SU-DHL-6 (cell line): ENCODE measurements around the gene PDGFA.

ENCODE experiments used
- H2AFZ ChIP-seq: fragments of 200-600 bp; sonication (generic); 2 replicates; pipeline ENCODE4 v1.6.1; 2014; ENCODE audit warnings: low read depth, mild to moderate bottlenecking, moderate library complexity, mixed read lengths, antibody characterized with exemption, low read length; ENCODE audit not compliant: severe bottlenecking
- H3F3A ChIP-seq: fragments of 200-600 bp; shearing (Covaris generic); 2 replicates; pipeline ENCODE4 v1.6.0; 2016; ENCODE audit warnings: antibody characterized with exemption, mild to moderate bottlenecking; ENCODE audit not compliant: insufficient read depth
- H3K27ac ChIP-seq: fragments of 200-600 bp; sonication (generic); 2 replicates; pipeline ENCODE4 v1.5.1; 2016; ENCODE audit warnings: low read depth, mild to moderate bottlenecking, low read length, moderate library complexity, mixed read lengths
- H3K27me3 ChIP-seq: fragments of 200-600 bp; sonication (generic), shearing (Covaris generic); 2 replicates; pipeline ENCODE4 v1.6.0; 2014; ENCODE audit warnings: mild to moderate bottlenecking, low read length
- H3K36me3 ChIP-seq: fragments of 200-600 bp; sonication (generic); 2 replicates; pipeline ENCODE4 v1.6.1; 2014; ENCODE audit warnings: mild to moderate bottlenecking, low read length, mixed read lengths
- H3K4me2 ChIP-seq: fragments of 300-600, 200-600 bp; shearing (Covaris generic), sonication (generic); 2 replicates; pipeline ENCODE4 v1.6.0; 2014; ENCODE audit warnings: low read length, low read depth, mild to moderate bottlenecking; ENCODE audit not compliant: poor library complexity, severe bottlenecking
- H3K4me3 ChIP-seq: fragments of 200-600 bp; sonication (generic); 2 replicates; pipeline ENCODE4 v1.5.1; 2014; ENCODE audit warnings: antibody characterized with exemption, low read length, mild to moderate bottlenecking, mixed read lengths; ENCODE audit not compliant: insufficient read depth, poor library complexity, severe bottlenecking
- H3K79me2 ChIP-seq: fragments of 200-600 bp; sonication (generic); 2 replicates; pipeline ENCODE4 v1.6.1; 2014; ENCODE audit warnings: mild to moderate bottlenecking, low read length, moderate library complexity; ENCODE audit not compliant: insufficient read depth
- H3K9ac ChIP-seq: fragments of 200-600 bp; sonication (generic); 2 replicates; pipeline ENCODE4 v1.7.0; 2014; ENCODE audit warnings: mild to moderate bottlenecking, low read length
- H3K9me2 ChIP-seq: fragments of 200-600 bp; sonication (generic); replicated peaks from 2 replicates; pipeline ENCODE4 v1.6.1; 2014; ENCODE audit warnings: low read length; ENCODE audit not compliant: insufficient read depth
- H3K9me3 ChIP-seq: fragments of 200-600 bp; sonication (generic); 2 replicates; pipeline ENCODE4 v1.6.1; 2014; ENCODE audit warnings: low read length, mixed read lengths; ENCODE audit not compliant: insufficient read depth
- H4K20me1 ChIP-seq: fragments of 200-600 bp; sonication (generic); 2 replicates; pipeline ENCODE4 v1.6.1; 2014; ENCODE audit warnings: low read depth, mild to moderate bottlenecking, antibody characterized with exemption, low read length, moderate library complexity, mixed read lengths
- CTCF ChIP-seq: fragments of 200-600 bp; sonication (generic); IDR thresholded peaks from one replicate; pipeline ENCODE4 v1.5.1; 2017; ENCODE audit warnings: antibody characterized with exemption, mild to moderate bottlenecking, low read length, moderate library complexity; ENCODE audit not compliant: insufficient read depth, poor library complexity, severe bottlenecking
- EZH2phosphoT487 ChIP-seq: fragments of 200-600 bp; sonication (generic), shearing (Covaris generic); conservative IDR thresholded peaks from 2 replicates; pipeline ENCODE4 v1.6.1; 2018; ENCODE audit warnings: mild to moderate bottlenecking, antibody characterized with exemption, low read length, moderate library complexity, mixed read lengths

PDGFA gene

GRCh38 chr7:471191-471865, 48.3 kb downstream of the PDGFA start:
- H3K27ac ChIP-seq: no peak overlapping the region
- H3K4me2 ChIP-seq: no peak overlapping the region
- TF ChIP-seq EZH2phosphoT487 (no peak), CTCF (no peak)
- no peaks in the 10 kb centered on the region for H3K27me3 ChIP-seq
- H3K9ac ChIP-seq: no peak overlapping the region
- no peaks in the 10 kb centered on the region for H3K36me3 ChIP-seq
- no peaks in the 10 kb centered on the region for H4K20me1 ChIP-seq
- H3F3A ChIP-seq: no peaks in the 10 kb centered on the region
- H3K9me3 ChIP-seq: no peaks in the 10 kb centered on the region
- H3K9me2 ChIP-seq: no peaks in the 10 kb centered on the region
- H3K4me3 ChIP-seq: no peak overlapping the region
- no peaks in the 10 kb centered on the region for H3K79me2 ChIP-seq
- no peak overlapping the region for H2AFZ ChIP-seq

GRCh38 chr7:469563-469961, 50.1 kb downstream of the PDGFA start:
- Histone ChIP-seq H4K20me1 (no peaks in the 10 kb centered on the region), H3K4me3 (no peak overlapping the region), H3K27me3 (no peaks in the 10 kb centered on the region), H3F3A (no peaks in the 10 kb centered on the region), H3K4me2 (no peak overlapping the region), H3K79me2 (no peaks in the 10 kb centered on the region), H2AFZ (no peak overlapping the region), H3K27ac (no peak overlapping the region), H3K36me3 (no peaks in the 10 kb centered on the region), H3K9me2 (no peaks in the 10 kb centered on the region), H3K9me3 (no peaks in the 10 kb centered on the region), H3K9ac (no peak overlapping the region)
- TF ChIP-seq CTCF: no peak
- no peak for TF ChIP-seq EZH2phosphoT487

GRCh38 chr7:468681-469562, 50.7 kb downstream of the PDGFA start:
- no peak for TF ChIP-seq EZH2phosphoT487
- no peak for TF ChIP-seq CTCF
- no peak overlapping the region for H3K4me2 ChIP-seq
- no peak overlapping the region for H3K27ac ChIP-seq
- H3K9me3 ChIP-seq: no peaks in the 10 kb centered on the region
- H4K20me1 ChIP-seq: no peaks in the 10 kb centered on the region
- H3K9me2 ChIP-seq: no peaks in the 10 kb centered on the region
- H3K4me3 ChIP-seq: no peak overlapping the region
- H2AFZ ChIP-seq: no peak overlapping the region
- no peaks in the 10 kb centered on the region for H3K27me3 ChIP-seq
- no peaks in the 10 kb centered on the region for H3K36me3 ChIP-seq
- H3K79me2 ChIP-seq: no peaks in the 10 kb centered on the region
- H3K9ac ChIP-seq: no peak overlapping the region
- H3F3A ChIP-seq: no peaks in the 10 kb centered on the region
